Activated CD4-positive, alpha-beta T cell treated with anti-CD3 and anti-CD28 coated beads, Interleukin-2, amount 50 U/mL, for 24 hours (primary cell): Measurements from ENCODE around the gene FRMD6.
A peak's percentile ranks its signal among the peaks of the same experiment; 100 is the strongest.
"Not testable (repeated sequence)": the region's sequence is repeated elsewhere in the genome, so short reads cannot be mapped to it uniquely, and the experiment has no call there.

Experiments
- DNase-seq, 2 donors: peaks; one replicate each; pipeline ENCODE4 v3.0.0-alpha.2; 2020; ENCODE audit warnings: low read depth in 1 of 2, low spot score in 1 of 2

Gene FRMD6

GRCh38 chr14:51769261-51769660 is 117.6 kb downstream of the FRMD6 start:
- DNase-seq, result not testable (repeated sequence)

GRCh38 chr14:51774209-51774608 is 122.5 kb downstream of the FRMD6 start:
- no peak for DNase-seq

- DNase-seq, result peak in 1 of 2 donors; percentile 23
Measured at GRCh38 chr14:51776102-51776894, 124.6 kb downstream of the FRMD6 start.

GRCh38 chr14:51780006-51780692 is 128.4 kb downstream of the FRMD6 start:
- DNase-seq, result peak; percentile 51 to 75
